IMR-90 (cell line): ENCODE results near the gene AGAP6.
"Not testable (repeated sequence)": the region's sequence is repeated elsewhere in the genome, so short reads cannot be mapped to it uniquely, and the experiment has no call there.

Experiments used
- CEBPB ChIP-seq: IDR thresholded peaks from 2 replicates; pipeline ENCODE4 v1.6.1; 2012; ENCODE audit warnings: low read depth, low read length, improper control_type of control experiment
- CHD1 ChIP-seq: IDR thresholded peaks from 2 replicates; pipeline ENCODE4 v1.6.1; 2012; ENCODE audit warnings: low read depth, low read length, improper control_type of control experiment
- FOS ChIP-seq: fragments of 150-350 bp; IDR thresholded peaks from 2 replicates; pipeline ENCODE4 v1.6.1; 2016; ENCODE audit warnings: low read depth, low read length
- MXI1 ChIP-seq: IDR thresholded peaks from 2 replicates; pipeline ENCODE4 v1.6.1; 2012; ENCODE audit warnings: low read depth, mild to moderate bottlenecking, low read length, moderate library complexity, borderline replicate concordance
- NFE2L2 ChIP-seq: fragments of 150-350 bp; IDR thresholded peaks from 2 replicates; pipeline ENCODE4 v1.6.1; 2016; ENCODE audit warnings: low read depth, mild to moderate bottlenecking, low read length
- POLR2A ChIP-seq: IDR thresholded peaks from 2 replicates; pipeline ENCODE4 v1.6.1; 2012; ENCODE audit warnings: mild to moderate bottlenecking, low read depth, low read length
- RFX5 ChIP-seq: IDR thresholded peaks from 2 replicates; pipeline ENCODE4 v1.8.0; 2012; ENCODE audit warnings: low read depth, mild to moderate bottlenecking, low read length, moderate library complexity
- SMC3 ChIP-seq: fragments of 150-350 bp; IDR thresholded peaks from 2 replicates; pipeline ENCODE4 v1.6.1; 2016; ENCODE audit warnings: low read depth, mild to moderate bottlenecking, antibody characterized with exemption, low read length, moderate library complexity
- TF ChIP-seq, protein P1 (sequence below): fragments of 150-350 bp; IDR thresholded peaks from 2 replicates; pipeline ENCODE4 v1.6.1; 2017; ENCODE audit warnings: mild to moderate bottlenecking, antibody characterized with exemption, low read length, low read depth
- TF ChIP-seq, protein P2 (sequence below): conservative IDR thresholded peaks from 2 replicates; pipeline ENCODE4 v1.5.1; 2012; ENCODE audit warnings: mild to moderate bottlenecking, low read depth, low read length, improper control_type of control experiment

DNA sequence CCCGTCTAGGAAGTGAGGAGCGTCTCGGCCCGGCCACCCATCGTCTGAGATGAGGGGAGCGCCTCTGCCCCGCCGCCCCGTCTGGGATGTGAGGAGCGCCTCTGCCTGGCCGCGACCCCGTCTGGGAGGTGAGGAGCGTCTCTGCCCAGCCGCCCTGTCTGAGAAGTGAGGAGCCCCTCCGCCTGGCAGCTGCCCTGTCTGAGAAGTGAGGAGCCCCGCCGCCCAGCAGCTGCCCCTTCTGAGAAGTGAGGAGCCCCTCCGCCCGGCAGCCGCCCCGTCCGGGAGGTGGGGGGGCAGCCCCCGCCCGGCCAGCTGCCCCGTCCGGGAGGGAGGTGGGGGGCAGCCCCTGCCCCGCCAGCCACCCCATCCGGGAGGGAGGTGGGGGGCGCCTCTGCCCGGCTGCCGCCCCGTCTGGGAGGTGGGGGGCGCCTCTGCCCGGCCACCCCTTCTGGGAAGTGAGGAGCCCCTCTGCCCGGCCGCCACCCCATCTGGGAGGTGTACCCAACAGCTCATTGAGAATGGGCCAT is 17.8 kb upstream of the AGAP6 start:
- TF ChIP-seq, protein P1, sequence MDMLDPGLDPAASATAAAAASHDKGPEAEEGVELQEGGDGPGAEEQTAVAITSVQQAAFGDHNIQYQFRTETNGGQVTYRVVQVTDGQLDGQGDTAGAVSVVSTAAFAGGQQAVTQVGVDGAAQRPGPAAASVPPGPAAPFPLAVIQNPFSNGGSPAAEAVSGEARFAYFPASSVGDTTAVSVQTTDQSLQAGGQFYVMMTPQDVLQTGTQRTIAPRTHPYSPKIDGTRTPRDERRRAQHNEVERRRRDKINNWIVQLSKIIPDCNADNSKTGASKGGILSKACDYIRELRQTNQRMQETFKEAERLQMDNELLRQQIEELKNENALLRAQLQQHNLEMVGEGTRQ: not testable (repeated sequence)
- TF ChIP-seq, protein P2, sequence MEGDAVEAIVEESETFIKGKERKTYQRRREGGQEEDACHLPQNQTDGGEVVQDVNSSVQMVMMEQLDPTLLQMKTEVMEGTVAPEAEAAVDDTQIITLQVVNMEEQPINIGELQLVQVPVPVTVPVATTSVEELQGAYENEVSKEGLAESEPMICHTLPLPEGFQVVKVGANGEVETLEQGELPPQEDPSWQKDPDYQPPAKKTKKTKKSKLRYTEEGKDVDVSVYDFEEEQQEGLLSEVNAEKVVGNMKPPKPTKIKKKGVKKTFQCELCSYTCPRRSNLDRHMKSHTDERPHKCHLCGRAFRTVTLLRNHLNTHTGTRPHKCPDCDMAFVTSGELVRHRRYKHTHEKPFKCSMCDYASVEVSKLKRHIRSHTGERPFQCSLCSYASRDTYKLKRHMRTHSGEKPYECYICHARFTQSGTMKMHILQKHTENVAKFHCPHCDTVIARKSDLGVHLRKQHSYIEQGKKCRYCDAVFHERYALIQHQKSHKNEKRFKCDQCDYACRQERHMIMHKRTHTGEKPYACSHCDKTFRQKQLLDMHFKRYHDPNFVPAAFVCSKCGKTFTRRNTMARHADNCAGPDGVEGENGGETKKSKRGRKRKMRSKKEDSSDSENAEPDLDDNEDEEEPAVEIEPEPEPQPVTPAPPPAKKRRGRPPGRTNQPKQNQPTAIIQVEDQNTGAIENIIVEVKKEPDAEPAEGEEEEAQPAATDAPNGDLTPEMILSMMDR: not testable (repeated sequence)
- not testable (repeated sequence) for TF ChIP-seq CHD1, SMC3, FOS, CEBPB, MXI1, RFX5, NFE2L2, POLR2A
